HG03045 (cell line): ENCODE measurements around the gene NOL6.
A peak's percentile ranks its signal among the peaks of the same experiment; 100 is the strongest.

ENCODE experiments used
- ATAC-seq: cut with Tn5 transposase; IDR thresholded peaks from one replicate; pipeline ENCODE4 v1.9.1; 2021; ENCODE audit warnings: mild to moderate bottlenecking, moderate library complexity; ENCODE audit not compliant: unreplicated experiment

The NOL6 gene

DNA sequence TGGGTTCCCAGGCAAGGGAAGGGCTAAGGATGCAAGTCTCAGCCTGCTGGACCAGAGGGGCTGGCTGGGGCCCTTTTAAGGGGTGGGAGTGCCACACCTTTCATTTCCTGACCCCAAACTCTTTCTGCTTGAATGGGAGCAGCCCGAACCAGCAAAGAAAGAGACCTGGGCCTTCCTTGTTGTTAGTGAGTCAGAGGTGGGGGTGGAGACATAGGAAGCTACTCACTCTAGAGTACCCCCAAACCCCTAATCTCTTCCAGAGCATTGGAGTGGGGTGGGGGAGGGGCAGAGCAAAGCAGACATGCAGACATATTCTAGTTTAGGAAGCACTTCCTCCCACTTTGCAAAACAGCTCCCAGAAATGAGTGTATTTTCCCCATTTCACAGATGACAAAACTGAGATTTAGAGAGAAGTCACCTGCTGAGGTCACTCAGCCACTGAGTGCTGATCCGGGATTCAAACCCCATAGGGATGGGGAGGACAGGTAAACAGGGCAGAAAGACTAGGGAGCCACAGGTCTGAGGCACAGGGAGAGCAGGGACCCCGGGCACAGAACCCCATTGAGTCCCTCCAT, 20.4 kb downstream of the NOL6 start:
- no peak for ATAC-seq

DNA sequence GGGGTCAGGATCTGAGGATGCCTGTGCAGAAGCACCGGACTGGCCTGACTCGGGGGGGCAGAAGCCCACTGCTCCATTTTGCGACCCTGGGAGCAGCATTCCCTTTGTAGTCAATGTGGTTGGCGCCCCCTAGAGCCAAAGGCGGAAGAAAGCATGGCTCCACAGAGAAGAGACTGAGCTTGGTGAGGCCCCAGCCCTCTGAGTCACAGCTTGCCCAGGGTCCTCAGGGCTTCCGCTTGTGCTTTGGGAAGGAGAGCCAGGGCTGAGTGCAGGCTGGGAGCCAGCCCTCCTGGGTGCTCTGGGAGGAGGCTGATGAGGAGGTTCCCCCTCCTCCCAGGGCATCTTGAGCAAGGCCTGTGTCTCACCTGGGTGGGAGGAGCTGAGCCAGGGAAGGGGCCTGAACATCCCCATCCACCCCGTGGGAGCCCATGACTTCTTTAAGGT, 20.9 kb downstream of the NOL6 start:
- no peak for ATAC-seq

DNA sequence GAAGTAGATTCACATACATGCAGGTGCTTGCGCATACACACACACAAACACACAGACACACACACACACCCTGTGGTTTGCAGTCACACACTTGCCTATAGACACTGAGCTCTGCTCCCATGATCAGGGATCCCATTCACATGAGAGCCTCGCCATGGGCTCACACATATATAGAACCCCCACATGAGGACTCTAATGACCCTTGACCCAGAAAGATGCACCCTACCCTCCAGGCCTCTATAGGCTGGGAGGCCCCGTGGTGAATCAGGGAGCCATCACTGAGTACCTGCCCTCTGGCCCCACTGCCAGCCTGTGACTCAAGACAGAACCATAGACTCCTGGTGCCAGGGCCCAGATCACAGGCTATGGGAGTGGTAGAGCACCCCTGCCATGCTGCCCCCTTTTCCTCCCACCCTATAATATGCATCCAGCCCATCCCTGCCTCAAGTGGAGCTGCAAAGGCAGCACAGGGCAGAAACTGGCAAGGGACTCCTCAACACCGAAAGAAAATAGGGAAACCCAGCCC, 23.0 kb downstream of the NOL6 start:
- ATAC-seq = no peak

DNA sequence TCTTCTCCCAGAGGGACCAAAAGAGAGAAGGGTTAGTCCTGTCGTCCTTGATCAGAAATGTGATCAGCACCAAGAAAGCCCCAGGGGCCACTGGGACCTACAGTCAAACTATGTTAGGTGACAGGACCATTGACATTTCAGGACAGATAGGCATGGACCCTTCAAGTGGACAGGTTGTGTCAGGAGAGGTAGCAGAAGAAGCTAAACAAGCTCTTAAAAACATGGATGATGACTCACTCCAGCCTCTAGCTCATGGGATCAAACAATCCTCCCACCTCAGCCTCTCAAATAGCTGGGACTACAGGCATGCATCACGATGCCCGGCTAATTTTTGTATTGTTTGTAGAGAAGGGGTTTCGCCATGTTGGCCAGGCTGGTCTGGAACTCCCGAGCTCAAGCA, 24.0 kb downstream of the NOL6 start:
- no peak for ATAC-seq

DNA sequence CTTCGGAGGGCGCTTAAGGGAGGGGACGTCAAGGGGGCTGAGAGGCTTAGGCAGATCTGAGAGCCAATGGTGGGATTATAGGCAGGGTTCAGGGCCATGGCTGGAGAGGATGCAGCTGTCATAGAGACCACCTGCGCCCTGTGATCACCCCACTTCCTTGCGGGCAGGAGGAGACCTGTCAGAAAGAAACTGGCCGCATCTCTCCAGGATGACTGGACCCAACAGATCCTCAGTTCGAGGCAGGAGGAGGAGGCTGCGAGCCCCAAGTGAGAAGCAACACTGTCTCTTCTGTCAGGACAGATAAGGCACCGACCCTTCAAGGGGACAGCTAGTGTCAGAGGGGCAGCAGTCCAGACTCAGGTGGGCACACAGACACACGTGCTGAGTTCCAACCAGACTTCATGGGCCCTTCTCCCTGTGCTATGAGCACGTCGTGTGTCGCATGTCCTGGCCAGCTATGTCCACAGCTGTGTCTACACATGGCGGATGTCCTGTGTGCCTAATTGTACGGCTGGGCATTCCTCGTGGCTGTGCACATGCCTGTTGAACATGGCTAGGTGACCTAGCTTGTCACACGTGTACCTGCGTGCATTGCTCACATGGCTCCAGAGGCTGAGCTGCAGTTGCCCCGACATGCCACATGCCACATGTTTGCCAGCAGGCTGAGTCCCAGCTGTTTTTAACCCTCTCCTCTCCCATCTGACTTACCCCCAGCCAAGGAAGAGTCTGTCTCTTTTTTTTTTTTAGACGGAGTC, 25.7 kb downstream of the NOL6 start:
- peak; percentile 3 for ATAC-seq

DNA sequence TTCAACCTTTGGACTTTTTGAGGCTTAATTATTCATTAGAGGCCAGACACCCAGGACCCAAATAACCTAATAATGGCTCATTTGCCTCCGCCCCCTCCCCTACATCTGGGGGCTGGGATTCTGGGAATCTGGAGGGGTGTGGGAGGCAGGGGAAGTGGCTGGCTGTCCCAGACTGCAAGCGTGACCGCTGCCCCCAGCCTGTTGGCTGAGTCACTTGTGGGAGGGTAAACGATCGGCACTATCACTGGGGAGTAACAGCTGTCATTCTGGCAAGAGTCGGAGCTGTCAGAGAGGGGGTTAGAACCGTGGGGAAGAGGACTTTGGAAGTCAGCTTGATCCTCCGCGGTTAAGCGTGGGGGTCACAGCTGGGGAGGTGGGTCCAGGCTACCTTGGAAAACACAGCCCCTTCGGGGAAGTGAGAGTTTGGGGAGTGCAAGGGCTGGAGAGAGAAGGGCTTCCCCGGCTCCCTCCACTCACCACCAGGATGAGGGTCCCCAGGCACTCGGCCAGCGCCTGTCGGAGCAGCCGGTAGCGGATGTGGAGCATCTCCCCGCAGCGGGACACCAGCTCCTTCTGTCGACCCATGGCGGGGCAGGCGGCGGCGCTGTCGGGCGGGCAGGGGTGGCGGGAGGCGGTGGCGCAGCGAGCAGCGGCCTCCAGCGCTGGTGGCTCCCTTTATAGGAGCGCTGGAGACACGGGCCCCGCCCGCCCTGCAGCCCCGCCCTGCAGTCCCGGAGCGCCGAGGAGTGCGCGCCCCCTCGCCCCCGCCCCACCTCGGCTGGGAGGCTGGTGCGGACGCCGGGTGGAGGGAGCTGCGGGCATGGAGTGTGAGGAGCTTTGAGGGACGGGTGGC, 26.6 kb downstream of the NOL6 start, which contains the start of gene AQP3:
TSS of gene AQP3 (minus strand) at position 648 of the 853 bp plus-strand sequence. CDS start at position 585, 63 bp downstream.
- peak; percentile 41 for ATAC-seq

DNA sequence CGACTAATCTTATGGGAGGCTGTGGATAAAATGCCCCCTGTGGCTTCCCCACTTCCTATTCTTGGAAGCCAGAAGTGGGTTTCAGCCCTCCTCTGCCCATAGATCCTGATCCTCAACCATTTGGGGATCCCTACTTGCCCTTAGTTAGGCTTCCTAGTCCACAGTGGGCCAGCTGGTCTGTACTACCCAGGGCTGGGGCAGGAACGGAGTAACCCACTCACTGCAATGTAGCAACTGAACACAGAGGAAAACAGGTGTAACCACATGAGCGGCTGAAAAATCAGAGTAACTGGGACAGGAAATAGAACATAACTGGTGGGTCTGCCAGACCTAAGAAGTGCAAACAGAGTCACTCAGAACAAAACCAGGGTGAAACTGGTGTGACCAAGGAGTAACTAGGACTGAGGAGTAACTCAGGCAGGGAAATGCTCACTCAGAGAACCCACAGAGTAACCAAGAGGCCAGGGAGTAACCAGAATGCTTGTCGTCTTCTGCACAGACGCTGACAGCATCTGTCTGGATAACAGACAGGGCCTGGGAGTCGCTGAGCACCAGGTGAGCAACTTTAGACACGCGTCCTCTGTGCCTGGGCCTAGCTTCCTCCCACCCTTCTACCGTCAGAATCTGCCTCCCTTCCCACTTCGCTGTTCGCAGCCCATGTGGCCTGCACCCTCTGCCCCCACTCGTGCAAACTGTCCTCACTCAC, 27.3 kb downstream of the NOL6 start:
- ATAC-seq = peak; percentile 69

DNA sequence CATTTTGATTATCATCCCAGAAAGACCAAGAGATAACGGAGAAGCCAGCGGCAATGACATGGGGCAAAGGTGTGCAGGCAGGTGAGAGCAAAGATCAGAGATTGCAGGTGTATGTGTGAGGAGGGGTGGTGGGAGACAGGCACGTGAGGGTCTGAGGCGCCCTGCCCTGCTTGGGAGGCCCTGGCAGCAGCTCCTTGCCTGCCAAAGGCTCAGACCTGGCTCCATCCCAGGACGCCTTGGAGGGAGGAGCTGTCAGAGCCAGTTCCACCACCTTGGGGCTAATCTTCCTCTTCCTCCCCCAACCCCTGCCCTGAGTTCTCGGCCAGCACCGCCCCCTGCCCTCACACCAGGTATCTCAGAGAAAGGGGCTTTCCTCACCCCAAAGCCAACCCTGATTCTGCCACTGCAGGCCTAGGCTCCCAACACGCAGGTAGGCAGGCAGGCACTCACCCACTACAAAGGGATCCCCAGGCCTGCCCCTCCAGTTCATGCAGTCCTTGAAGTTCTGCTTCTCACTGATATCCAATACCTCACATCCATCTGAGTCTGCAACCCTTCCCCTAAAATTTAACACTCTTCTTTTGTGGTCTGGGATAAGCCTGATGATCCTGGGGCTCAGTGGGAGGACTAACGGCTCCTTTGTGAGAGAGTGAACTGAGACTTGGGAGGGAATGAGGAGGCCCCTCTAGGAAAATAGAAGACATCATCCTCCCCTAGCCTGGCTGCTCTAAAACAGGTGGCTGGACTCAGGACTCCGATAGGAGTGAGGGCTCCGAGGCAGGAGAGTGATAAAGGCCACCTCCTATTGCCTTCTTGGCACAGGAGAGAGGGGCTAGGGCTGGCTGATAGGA, 28.1 kb downstream of the NOL6 start:
- ATAC-seq = no peak

DNA sequence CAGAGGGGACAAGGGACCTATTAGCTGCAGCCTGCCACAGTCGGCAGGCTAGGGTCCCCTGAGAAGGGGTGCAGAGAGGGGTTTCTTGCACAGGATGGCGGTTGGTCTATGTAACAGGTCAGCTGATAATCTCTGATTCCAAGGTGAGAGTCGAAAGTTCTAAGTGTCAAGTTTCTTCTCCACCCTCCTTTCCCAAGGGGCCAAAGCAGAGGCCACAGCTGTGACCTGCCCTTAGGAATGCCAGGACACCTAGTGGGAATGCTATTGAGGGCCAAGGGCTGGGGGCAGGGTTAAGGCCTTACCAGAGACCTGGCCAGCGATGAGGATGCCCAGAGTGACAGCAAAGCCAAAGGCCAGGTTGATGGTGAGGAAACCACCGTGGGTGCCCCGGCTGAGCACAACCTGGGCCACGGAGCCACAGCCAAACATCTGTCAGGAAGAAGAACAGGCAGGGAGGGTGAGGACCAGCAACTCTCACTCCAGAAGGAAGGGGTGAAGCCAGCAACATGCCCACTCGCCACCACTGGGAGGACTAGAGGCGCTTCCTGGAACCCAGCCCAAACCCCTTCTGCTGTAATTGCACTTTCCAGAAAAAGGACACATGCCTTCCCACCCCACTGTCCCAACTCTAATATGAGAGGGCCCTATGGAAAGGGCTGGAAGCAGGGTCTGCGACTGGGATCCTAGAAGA, 30.1 kb downstream of the NOL6 start:
- ATAC-seq = no peak

DNA sequence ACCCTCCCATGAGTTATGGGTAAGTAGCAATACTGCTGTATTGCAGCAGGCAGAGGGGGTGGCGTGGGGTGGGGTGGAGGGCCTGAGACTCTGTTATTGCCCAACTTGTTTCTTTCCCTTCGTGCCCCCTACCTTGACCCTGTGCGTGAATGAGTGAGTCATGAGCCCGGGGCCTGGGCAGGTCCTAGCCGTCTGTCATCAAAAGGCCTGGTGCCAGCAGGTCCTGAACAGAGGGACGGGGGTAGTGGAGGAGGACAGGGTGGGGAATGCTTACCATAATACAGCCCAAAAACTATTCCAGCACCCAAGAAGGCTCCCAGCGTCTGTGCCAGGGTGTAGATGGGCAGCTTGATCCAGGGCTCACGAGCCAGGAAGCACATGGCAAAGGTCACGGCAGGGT, 30.7 kb downstream of the NOL6 start:
- no peak for ATAC-seq

DNA sequence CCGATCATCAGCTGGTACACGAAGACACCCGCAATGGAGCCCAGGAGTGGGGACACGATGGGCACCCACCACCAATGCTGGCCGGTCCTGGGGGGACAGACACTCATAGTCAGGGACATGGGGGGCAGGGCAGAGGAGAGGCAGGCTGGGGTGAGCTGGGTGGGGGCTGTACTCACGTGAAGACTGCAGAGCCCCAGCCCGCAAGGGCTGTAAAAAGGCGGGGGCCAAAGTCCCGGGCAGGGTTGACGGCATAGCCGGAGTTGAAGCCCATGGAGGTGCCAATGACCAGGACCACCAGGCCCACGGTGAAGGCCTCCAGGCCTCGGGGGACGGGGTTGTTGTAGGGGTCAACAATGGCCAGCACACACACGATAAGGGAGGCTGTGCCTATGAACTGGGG, 31.6 kb downstream of the NOL6 start:
- no peak for ATAC-seq

DNA sequence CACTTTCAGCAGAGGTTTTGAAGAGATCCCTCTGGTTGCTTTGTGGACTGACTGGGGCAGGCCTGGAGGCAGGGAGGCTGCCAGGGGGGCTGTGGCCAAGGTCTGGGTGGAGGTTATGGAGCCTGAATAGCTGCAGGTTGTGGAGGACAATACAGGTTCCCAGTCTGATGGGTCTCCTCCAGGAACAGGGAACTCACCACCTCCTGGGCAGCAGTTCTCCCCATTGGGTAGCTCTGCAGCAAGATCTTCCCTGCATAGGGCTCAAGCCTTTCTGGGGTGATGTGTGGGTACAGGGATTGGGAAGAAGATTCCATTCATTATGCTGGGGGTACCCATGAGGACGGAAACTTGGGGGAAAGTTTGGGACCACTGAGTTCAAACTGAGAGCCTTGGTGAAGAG, 33.1 kb downstream of the NOL6 start:
- no peak for ATAC-seq

DNA sequence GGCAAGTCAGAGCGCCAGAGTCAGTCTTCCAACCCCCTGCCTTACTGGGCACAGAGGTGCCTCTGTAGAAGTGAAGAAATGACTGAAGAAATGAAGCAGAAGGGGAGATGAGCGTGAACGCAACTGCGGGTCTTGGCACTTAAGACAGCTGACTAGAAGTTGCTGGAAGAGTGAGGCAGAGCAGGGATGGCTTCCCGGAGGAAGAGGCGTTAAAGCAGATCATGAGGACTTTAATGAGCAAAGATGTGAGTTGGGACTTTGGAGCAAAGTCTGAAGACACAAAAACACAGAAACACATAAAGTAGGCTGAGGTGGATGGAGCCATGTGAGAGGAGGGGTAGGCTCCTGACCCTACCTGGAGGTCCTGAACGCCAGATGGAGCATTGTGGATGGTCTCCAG, 33.5 kb downstream of the NOL6 start:
- ATAC-seq = no peak

DNA sequence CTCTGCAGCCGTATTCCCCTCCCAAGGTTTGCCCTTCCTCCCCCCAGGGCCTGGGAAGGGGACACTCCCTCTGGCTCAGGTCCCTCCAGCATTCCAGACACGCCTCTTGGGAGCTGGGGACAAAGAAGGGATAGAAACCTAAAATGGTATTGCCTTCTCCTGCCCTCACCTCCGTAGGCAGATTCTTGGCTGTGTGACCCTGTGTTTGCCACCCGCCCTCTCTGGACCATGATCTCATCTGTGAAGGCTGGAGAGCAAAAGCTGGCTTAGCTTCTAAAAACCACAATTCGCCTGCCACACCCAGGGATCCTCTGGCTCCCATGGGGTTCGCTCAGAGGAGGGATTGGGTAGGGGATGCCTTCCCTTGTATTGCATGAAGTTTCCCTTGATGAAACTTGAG, 34.0 kb downstream of the NOL6 start:
- ATAC-seq = no peak

DNA sequence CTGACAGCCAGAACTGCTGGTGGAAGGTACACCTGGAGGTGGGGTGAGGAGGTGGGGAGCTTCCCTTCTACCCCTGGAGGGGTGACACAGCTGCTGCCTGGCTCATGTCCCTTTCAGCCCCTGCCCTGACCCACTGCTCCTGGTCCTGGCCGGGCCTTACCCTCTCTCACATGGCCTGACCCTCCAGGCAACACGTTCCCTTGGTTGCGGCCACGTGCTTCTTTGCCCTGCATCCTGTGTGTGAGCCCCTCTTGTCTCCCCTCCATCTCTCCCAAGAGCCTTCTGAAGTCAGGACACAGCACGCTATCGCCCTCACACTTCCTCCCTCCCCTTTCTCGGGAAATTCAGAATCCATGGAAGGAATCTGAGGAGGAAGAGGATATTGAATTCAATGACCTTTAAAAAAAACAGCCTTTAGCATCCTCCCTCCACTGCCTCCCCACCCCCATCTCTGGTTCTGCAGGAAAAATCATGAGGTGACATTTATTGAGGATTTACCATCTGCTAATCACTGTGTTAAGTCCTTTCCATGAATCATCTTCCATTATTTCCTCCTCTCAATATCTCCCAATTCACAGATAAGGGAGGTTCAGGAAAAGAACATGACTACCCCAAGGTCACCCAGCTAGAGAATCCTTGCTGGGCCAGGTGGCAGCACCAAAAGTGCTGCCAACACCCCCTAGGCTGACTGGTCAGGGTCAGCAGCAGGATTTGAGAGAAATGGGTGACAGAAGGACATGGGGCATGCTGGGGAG, 34.6 kb downstream of the NOL6 start:
- ATAC-seq = no peak

DNA sequence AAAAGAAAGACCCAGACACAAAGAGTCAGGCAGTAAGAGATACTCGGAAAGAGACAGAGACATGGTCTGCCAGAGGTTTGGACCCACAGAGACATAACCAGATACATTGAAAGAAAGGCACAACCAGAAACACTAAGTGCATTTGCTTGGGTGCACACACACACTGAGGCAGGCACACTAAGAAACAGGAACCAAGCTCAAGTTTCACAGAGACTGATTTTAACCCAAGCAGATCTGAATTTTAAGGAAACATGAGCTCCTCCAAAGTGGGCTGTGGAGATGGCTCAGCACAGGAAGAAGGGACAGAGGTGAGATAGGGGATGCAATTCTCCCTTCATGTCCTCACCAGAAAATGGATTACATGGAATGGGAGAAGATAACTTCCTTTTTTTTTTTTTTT, 35.8 kb downstream of the NOL6 start:
- no peak for ATAC-seq

DNA sequence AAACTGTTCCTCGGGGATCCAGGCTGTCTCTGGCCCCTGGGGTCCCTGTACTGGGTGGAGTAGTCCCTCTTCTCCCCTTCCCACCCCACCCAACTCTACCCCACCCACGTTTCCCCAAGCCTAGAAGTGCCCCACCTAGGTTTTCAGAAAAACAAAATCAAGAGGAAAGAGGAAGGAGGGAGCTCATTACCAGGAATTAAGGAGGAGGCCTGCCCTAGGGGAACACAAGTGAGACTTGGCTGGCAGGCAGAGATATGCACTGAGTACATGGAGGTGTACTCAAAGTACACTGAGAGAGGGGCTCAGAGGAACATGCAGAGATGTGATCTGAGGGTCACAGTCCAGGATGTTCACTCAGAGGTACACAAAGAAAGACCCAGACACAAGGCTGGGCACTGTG, 36.5 kb downstream of the NOL6 start:
- ATAC-seq = no peak

DNA sequence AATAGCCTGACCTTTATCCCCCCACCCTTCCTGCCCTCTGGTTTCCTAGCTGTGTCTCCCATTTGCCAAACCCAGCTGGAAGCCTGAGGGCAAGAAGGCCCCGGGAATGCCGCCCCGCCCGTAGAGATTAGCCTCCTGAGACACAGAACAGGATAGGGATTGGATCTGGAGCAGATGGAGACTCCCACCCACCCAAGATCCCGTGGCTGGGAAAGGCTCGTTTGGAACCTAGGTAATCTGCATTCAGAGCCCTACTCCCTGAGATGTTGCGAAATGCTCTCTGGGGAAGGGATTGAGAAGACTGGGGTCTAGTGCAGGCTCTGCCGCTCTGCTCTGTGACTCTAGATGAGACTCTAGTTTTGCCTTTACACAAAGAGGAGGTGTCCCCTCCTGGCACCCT, 37.3 kb downstream of the NOL6 start:
- ATAC-seq = no peak

DNA sequence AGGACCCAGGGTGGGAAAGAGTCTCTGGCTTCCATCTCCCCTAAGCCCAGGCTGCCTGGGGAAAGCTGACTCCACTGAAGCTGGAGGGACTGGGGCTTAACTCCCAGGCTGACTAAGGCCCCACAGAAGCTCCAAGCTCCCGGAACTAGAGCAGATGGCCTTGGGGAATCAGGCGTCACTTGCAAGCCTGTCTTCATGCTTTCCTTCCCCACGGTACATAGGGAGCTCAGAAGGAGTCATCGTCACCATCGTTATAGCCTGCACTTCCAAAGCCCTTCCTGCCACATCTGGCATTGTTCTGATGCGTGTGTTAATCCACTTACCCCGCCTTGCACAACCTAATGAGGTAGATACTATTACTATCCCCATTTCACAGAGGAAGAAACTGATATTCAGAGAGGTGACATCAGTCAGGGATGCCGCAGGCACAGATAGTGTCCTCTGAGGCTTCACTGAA, 37.9 kb downstream of the NOL6 start:
- ATAC-seq = no peak
